Measurements from ENCODE around the gene TEDC2. TPM values are rescaled to one million over a fixed set of nuclear protein-coding genes. Genes with fewer than 3 reads are reported as not detected.

TEDC2 gene
- total and polyA plus RNA-seq, 9 of the 15 experiments (the other 6 are each of a cell fraction or from before 2014, with no cell fraction given), result 0.75 to 57.0 (median 17.6) TPM

- no peaks in the 10 kb centered on the region for H3K9me3 ChIP-seq (replicated peaks; ENCODE audit: control insufficient read depth, insufficient read depth, low read depth, low read length)
- no peaks in the 10 kb centered on the region; the same call in 1 of the 2 replicates for H4K20me1 ChIP-seq (replicated peaks; ENCODE audit: control insufficient read depth, insufficient read depth, low read length)
- DNase-seq (ENCODE audit: extremely low read depth in 1 of 4, low spot score in 3 of 4) (no peak), FAIRE-seq (no peak), ATAC-seq (no peak)
- 59% methylated on average over 11 of the region's 13 CpGs for WGBS (ENCODE audit: insufficient coverage, low coverage, missing lambda C conversion rate)
- no peaks in the 10 kb centered on the region for H3K9me1 ChIP-seq (ENCODE audit: control insufficient read depth, insufficient read depth, low read length)
- H3K36me3 ChIP-seq (ENCODE audit: control insufficient read depth, insufficient read depth, low read length), result peaks cover 9% of the 10 kb centered on the region
- POLR2A ChIA-PET, result interaction anchor here (0.7 to 0.8 kb wide), 2 partner anchors 29 to 174 kb away, joined by 3 to 5 read pairs; no protein-coding TSS in a partner anchor
- CTCF ChIA-PET (ENCODE audit: low intra/inter-chr PET ratio), result interaction anchor here (0.6 kb wide), 1 partner anchor 85 kb away, joined by 3 read pairs; no protein-coding TSS in a partner anchor
- no peak overlapping the region for H2AFZ ChIP-seq (ENCODE audit: low read depth, low read length)
- H3K27ac ChIP-seq (ENCODE audit: extremely low read depth, low read depth, low read length), result no peak overlapping the region
- in situ Hi-C loops (cut with MboI), result no loop called here
- H3K4me2 ChIP-seq (ENCODE audit: insufficient read depth, low read length), result no peak overlapping the region
- no TSS peak for BruUV-seq (replicated peaks)
- no peaks in the 10 kb centered on the region for H3K27me3 ChIP-seq (ENCODE audit: control insufficient read depth in 2 of 2, insufficient read depth in 2 of 2, low read length in 2 of 2)
- peaks cover 29% of the 10 kb centered on the region for H3K79me2 ChIP-seq (ENCODE audit: control insufficient read depth, insufficient read depth, low read length)
- H3K4me1 ChIP-seq (replicated peaks in 1 of 2; ENCODE audit: control insufficient read depth in 2 of 2, insufficient read depth in 2 of 2, low read length in 2 of 2), result peaks cover 22 to 34% of the 10 kb centered on the region in 2 experiments; a peak in 4 of 5 replicates
- H3K4me3 ChIP-seq, result no peak overlapping the region
- intact Hi-C loops (cut with micrococcal nuclease), result no loop called here
- peak overlapping the region in 1 of 2 experiments; percentile 69; a peak in 2 of 4 replicates for H3K9ac ChIP-seq (ENCODE audit: insufficient read depth in 1 of 2, low read depth in 2 of 2, low read length in 2 of 2)
- TF ChIP-seq SIN3A (IDR thresholded peaks at IDR 0.05; ENCODE audit: borderline replicate concordance in 2 of 2, control insufficient read depth in 1 of 2, low read depth in 2 of 2, low read length in 2 of 2) (no peak), IFI16 (CRISPR knock-in tag; IDR thresholded peaks at IDR 0.05) (no peak), PHTF2 (CRISPR knock-in tag; IDR thresholded peaks at IDR 0.05) (no peak), TAL1 (IDR thresholded peaks at IDR 0.05) (no peak), CREB1 (IDR thresholded peaks at IDR 0.05) (no peak), CREB1 (CRISPR knock-in tag; IDR thresholded peaks at IDR 0.05) (no peak), ARID4B (CRISPR knock-in tag; IDR thresholded peaks at IDR 0.05) (no peak), FOXA1 (IDR thresholded peaks at IDR 0.05; ENCODE audit: borderline replicate concordance) (no peak), ZNF3 (CRISPR knock-in tag; IDR thresholded peaks at IDR 0.05) (no peak), CBFB (CRISPR knock-in tag; IDR thresholded peaks at IDR 0.05) (no peak), ZNF224 (CRISPR knock-in tag; IDR thresholded peaks at IDR 0.05) (no peak)
Observed at GRCh38 chr16:2425825-2426430, 34.0 kb upstream of the TEDC2 start.

Measured in K562 (cell line).